Activated CD8-positive, alpha-beta memory T cell treated with anti-CD3 and anti-CD28 coated beads for 1 hour (primary cell): ENCODE measurements around the gene SLC30A4.

Experiments used
- DNase-seq, 2 donors: peaks; one replicate each; pipeline ENCODE4 v3.0.0-alpha.2; 2020; ENCODE audit warnings: low read depth in 1 of 2; ENCODE audit errors: extremely low read depth in 1 of 2

The SLC30A4 gene

GRCh38 chr15:45454814-45455213, 67.7 kb downstream of the SLC30A4 start:
- DNase-seq = peak; percentile 38 to 46

GRCh38 chr15:45451265-45451664, 71.3 kb downstream of the SLC30A4 start:
- DNase-seq = no peak

DNA sequence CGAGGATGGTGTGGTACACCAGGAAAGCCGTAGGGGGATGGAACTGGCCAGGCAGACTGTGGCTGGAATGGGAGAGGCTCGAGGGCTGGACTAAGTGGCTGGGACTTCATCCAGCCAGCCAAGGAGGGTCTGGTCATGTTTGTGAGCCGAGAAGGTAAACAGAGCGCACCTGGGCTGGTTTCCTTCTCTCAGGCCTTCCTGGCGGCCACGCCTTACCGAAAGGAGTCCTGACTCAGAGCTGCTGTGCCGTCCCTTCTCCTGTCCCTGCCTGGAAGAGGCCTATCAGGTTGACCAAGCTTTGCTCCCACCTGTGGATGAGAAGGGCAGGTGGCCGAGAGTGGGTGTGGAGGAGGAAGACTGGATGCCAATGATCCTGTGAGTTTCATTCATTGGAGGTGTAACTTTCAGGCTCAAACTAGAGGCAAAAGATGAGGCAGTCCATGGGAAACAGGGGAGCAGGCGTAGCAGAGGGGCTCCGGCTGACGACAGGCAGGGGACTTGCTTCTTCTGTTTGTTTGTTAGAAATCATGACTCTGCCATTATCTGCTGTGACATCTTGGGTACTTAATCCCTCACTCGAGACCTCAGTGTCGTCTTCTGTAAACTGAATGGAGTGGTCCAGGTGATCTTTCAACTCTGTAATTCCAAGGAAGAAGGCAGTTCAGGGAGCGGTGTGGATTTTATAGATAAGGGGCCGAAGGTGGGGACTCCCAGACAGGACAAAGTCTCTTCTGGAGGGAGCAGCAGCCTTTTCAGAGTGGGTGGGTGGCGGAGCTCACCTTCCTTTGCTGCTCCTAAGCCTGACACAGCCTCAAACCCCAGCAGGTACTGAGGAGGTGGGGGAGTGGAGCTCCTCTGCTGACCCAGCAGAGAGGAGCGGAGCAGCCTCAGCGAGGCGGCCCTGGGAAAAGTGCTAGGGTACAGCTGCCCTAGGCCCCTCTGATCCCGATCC, 72.4 kb downstream of the SLC30A4 start:
- no peak for DNase-seq

DNA sequence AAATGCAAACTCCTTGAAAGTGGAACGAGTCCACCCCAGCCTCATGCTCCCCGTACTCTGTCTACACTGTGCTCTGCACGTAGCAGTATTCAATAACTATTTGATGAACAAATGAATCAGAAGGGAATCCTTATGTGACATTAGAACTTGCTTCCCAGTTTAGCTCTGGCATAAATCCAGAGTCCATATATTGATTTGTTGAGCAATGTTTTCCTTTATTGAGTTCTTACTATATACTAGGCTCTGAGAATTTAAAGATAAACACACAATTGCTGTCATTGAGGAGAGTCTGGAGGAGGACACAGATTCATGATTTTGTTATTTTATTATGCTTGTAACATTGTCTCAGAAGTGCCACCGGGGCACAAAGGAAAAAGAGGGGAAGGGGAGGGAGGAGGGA, 73.2 kb downstream of the SLC30A4 start:
- DNase-seq = no peak

DNA sequence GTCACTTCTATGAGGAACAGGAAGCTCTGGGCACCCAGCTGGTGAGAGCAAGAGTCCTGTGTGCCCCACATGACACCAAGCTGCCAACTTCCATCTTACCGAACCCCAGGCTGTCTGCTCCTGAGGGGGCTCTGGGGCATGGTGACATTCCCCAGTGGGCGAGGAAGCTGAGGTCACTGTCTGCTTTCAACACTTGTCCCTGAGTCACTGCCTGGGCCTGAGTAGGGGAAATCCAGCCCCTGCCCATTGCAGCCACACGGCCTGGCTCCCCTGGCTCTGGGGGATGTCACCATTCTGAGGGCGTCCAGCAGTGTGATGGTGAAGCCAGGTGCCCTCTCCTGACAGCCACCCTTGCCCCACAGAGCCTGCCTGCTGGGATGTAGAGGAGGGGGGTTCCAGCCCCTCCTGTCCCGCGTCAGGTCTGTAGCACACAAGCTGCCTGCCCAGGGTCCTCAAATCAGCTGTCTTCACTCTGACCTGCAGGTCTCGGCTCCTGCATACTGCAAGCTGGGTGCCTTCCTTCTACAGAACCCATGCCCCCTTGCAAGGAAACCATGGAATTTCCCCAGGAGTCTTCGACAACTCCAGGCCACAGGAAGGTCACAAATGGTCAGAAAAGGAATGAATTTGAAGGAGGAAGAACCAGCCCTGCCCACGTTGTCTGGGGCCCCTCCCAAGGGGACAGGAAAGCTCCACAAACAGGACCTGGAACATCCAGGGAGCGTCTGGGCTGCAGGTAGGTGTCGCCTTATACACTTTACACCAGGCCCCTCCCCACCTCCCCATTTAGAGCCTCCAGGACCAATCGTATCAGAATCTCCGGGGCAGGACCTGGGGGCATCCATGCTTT, 74.3 kb downstream of the SLC30A4 start:
- DNase-seq = no peak

DNA sequence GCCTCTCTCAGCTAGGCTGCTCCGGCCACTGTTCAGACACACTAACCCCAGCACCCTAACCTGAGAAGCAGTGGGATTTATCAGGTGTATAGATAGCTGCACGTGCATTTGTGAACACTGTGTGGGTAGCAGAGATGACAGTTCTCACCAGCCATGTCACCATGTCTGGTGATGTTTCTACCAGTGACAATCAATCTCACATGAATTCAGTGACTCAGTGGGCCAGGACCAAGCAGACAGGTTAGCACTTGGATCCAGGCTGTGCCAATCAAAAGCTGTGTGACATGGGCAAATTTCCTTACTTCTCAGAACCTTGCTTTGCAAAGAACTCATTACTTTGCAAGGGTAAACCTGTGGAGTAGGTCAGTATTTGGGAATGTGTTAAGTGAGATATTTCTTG, 78.9 kb downstream of the SLC30A4 start:
- no peak for DNase-seq

- no peak for DNase-seq
Observed at GRCh38 chr15:45442507-45443135, 79.9 kb downstream of the SLC30A4 start.

DNA sequence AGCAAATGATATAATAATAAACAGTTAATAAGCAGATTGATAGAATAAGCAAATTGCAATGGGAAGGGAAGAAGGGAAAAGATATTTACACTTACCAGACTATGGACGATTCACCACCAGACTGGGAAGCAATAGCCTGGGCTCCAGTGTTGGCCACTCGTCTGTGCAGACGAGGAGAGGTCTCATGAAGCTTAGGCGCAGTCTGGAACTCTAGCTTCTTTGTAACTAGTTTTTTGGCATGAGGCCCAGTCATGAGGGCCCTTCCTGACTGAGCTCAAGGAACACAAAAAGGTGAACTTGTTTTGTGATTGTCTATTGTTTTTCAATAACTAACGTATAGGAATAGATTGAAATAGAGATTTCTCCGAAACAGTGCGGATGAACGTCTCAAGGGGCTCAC, 80.9 kb downstream of the SLC30A4 start:
- no peak for DNase-seq

- no peak for DNase-seq
Observed at GRCh38 chr15:45441036-45441435, 81.5 kb downstream of the SLC30A4 start.

GRCh38 chr15:45439521-45440260, 82.9 kb downstream of the SLC30A4 start:
- no peak for DNase-seq

DNA sequence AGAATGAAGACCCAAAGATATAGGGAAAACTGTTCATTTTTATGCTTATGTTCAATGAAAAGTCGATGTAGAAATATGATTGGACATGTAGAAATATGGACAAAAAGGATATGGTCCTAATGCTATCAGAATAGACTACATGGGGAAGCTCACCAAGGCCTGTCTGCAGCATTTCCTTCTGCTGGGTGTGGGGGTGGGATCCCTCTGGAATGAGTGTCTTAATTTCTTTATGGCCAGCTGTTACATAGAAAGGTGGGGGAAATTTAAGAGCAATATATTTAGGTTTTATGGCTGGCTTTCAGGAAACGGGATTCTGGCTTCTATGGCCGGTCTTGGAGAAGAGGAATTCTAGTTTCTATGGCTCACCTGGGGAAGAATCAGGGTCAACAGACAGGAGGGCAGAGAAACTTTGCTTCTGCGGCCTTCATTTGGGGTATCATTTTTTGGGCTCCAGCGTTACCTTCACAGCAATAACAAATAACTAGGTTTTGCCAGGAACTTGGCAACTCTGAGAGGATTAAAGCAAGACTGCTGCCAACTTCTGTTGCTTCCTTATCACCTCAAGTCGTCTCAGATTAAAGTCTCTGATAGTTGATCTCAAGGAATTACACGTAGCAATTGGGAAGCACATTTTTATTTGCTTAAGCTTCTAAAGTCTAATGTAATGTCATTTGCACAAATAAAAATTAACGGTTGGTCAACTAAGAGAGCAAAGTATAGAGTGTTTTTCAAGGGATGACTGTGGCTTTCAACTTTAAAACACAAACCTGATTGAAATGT, 87.2 kb downstream of the SLC30A4 start:
- no peak for DNase-seq

DNA sequence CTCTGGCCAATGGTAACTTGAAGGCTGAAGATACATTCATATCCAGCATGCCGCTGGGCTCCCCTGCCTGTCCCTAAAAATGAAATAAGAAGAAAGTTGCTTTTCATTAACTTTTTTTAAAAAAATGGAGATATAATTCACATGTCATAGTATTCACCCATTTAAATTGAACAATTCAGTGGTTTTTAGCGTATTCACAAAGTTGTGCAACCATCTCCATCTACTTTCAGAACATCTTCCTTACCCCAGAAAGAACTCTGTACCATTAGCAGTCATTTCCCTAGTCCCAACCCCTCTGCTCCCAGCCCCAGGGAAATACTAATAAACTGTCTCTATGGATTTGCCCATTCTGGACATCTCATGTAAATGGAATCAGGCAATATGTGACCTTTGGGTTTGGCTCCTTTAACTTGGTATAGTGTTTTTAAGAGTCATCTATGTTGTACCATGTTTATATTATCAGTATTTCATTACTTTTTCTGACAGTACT, 88.4 kb downstream of the SLC30A4 start:
- DNase-seq = no peak

- no peak for DNase-seq
Observed at GRCh38 chr15:45431511-45431910, 91.0 kb downstream of the SLC30A4 start.

DNA sequence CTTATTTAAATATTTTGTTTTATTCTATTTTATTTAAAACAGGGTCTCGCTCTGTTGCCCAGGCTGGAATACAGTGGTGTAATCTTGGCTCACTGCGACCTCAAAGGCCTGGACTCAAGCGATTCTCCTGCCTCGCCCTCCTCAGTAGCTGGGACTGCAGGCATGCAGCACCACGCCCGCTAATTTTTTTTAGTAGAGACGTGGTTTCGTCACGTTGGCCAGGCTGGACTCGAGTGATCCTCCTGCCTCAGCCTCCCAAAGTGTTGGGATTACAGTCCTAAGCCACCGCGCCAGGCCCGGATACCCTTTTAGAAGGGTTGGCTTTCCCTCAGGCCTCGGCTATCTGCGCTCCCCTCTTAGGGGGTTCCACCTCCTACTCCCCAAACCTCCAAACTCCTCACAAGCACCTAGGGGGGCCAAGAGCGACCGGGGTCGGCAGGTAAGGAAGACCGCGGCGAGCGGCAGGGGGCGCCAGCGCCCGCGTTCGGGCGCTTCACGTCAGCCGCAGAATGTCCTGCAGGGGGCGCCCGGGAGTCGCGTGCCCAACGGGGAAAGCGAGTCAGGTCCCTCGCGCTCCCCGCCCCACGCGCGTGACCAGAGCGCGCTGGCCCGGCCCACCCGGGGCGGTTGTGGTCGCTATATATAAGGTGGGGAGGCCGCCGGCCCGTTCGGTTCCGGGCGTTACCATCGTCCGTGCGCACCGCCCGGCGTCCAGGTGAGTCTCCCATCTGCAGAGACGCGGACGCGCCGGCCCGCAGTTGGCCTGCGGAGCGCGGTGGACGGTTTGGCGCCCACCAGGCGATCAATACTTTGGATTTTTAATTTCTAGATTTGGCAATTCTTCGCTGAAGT, 92.4 kb downstream of the SLC30A4 start:
- DNase-seq = peak; percentile 58 to 85
